ENCODE data around the gene MACF1. TPM values are rescaled to one million over a fixed set of nuclear protein-coding genes. Genes with fewer than 3 reads are reported as not detected.

The MACF1 gene
- total RNA-seq, 1 experiment from 2014 or later, result 189 TPM

DNA sequence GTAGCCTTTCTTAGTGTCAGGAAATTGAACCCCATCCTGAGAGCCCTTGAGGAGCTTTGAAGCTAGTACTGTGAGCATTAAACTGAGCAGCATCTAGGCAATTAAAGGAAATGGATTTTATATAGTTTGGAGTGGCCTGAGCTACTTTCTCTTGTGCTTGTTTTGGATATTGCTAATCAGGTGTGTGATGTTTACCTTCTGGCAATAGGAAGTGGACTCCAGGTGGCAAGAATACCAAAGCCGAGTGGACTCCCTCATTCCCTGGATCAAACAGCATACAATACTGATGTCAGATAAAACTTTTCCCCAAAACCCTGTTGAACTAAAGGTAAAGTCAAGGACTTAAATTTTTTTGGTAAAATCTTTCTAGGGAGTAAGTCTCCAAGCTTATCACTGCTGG, 79.4 kb downstream of the MACF1 start:
- Histone ChIP-seq H3K4me2 (no peak overlapping the region), H3K4me1 (replicated peaks; ENCODE audit: insufficient read depth) (no peaks in the 10 kb centered on the region), H4K20me1 (ENCODE audit: insufficient read depth) (no peaks in the 10 kb centered on the region), H3K27me3 (ENCODE audit: insufficient read depth, low read depth) (no peaks in the 10 kb centered on the region), H3K36me3 (ENCODE audit: low read depth) (peaks cover 3% of the 10 kb centered on the region; the same call in 1 of the 2 replicates), H3K27ac (no peak overlapping the region), H3K4me3 (no peak overlapping the region), H3K79me2 (ENCODE audit: low read depth) (no peaks in the 10 kb centered on the region), H2AFZ (no peak overlapping the region), H3K9me3 (ENCODE audit: insufficient read depth, low read depth) (no peaks in the 10 kb centered on the region), H3F3A (ENCODE audit: insufficient read depth, low read depth) (no peaks in the 10 kb centered on the region; the same call in 1 of the 2 replicates), H3K9me2 (ENCODE audit: insufficient read depth) (no peaks in the 10 kb centered on the region)
- TF ChIP-seq EZH2 (IDR thresholded peaks at IDR 0.05; ENCODE audit: low read depth), result no peak
- TF ChIP-seq, protein P1, sequence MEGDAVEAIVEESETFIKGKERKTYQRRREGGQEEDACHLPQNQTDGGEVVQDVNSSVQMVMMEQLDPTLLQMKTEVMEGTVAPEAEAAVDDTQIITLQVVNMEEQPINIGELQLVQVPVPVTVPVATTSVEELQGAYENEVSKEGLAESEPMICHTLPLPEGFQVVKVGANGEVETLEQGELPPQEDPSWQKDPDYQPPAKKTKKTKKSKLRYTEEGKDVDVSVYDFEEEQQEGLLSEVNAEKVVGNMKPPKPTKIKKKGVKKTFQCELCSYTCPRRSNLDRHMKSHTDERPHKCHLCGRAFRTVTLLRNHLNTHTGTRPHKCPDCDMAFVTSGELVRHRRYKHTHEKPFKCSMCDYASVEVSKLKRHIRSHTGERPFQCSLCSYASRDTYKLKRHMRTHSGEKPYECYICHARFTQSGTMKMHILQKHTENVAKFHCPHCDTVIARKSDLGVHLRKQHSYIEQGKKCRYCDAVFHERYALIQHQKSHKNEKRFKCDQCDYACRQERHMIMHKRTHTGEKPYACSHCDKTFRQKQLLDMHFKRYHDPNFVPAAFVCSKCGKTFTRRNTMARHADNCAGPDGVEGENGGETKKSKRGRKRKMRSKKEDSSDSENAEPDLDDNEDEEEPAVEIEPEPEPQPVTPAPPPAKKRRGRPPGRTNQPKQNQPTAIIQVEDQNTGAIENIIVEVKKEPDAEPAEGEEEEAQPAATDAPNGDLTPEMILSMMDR (conservative IDR thresholded peaks at IDR 0.05), result no peak
- intact Hi-C loops (cut with micrococcal nuclease; ENCODE audit: unreplicated experiment), result no loop called here
- POLR2A ChIA-PET (ENCODE audit: unreplicated experiment), result no interaction called here
- no peak for DNase-seq
- CTCF ChIA-PET, result no interaction called here
- BruUV-seq (replicated peaks), result no TSS peak

GRCh38 chr1:39287541-39287940, 83.0 kb downstream of the MACF1 start:
- H4K20me1 ChIP-seq (ENCODE audit: insufficient read depth), result no peaks in the 10 kb centered on the region
- H3F3A ChIP-seq (ENCODE audit: insufficient read depth, low read depth), result peaks cover 6% of the 10 kb centered on the region; the same call in 1 of the 2 replicates
- TF ChIP-seq, protein P1 (conservative IDR thresholded peaks at IDR 0.05), result no peak
- TF ChIP-seq EZH2 (IDR thresholded peaks at IDR 0.05; ENCODE audit: low read depth), result no peak
- H3K4me2 ChIP-seq, result no peak overlapping the region
- no peak overlapping the region for H3K27ac ChIP-seq
- POLR2A ChIA-PET (ENCODE audit: unreplicated experiment), result no interaction called here
- H3K4me1 ChIP-seq (replicated peaks; ENCODE audit: insufficient read depth), result no peaks in the 10 kb centered on the region
- peaks cover 3% of the 10 kb centered on the region; the same call in 1 of the 2 replicates for H3K36me3 ChIP-seq (ENCODE audit: low read depth)
- DNase-seq, result no peak
- BruUV-seq (replicated peaks), result no TSS peak
- CTCF ChIA-PET, result no interaction called here
- intact Hi-C loops (cut with micrococcal nuclease; ENCODE audit: unreplicated experiment), result no loop called here
- no peak overlapping the region for H2AFZ ChIP-seq
- no peaks in the 10 kb centered on the region for H3K9me2 ChIP-seq (ENCODE audit: insufficient read depth)
- H3K4me3 ChIP-seq, result no peak overlapping the region
- H3K79me2 ChIP-seq (ENCODE audit: low read depth), result no peaks in the 10 kb centered on the region
- H3K27me3 ChIP-seq (ENCODE audit: insufficient read depth, low read depth), result no peaks in the 10 kb centered on the region
- H3K9me3 ChIP-seq (ENCODE audit: insufficient read depth, low read depth), result no peaks in the 10 kb centered on the region

GRCh38 chr1:39288735-39289465, 84.4 kb downstream of the MACF1 start:
- Histone ChIP-seq H3K9me3 (ENCODE audit: insufficient read depth, low read depth) (no peaks in the 10 kb centered on the region), H2AFZ (no peak overlapping the region), H3K27me3 (ENCODE audit: insufficient read depth, low read depth) (no peaks in the 10 kb centered on the region), H3K9me2 (ENCODE audit: insufficient read depth) (no peaks in the 10 kb centered on the region), H3K4me3 (no peak overlapping the region), H3K4me1 (replicated peaks; ENCODE audit: insufficient read depth) (no peaks in the 10 kb centered on the region), H3K79me2 (ENCODE audit: low read depth) (no peaks in the 10 kb centered on the region), H3K27ac (no peak overlapping the region), H3F3A (ENCODE audit: insufficient read depth, low read depth) (peaks cover 6% of the 10 kb centered on the region; the same call in 1 of the 2 replicates), H4K20me1 (ENCODE audit: insufficient read depth) (no peaks in the 10 kb centered on the region), H3K36me3 (ENCODE audit: low read depth) (peaks cover 3% of the 10 kb centered on the region; the same call in 1 of the 2 replicates), H3K4me2 (no peak overlapping the region)
- intact Hi-C loops (cut with micrococcal nuclease; ENCODE audit: unreplicated experiment), result no loop called here
- no peak for DNase-seq
- TF ChIP-seq EZH2 (IDR thresholded peaks at IDR 0.05; ENCODE audit: low read depth), result no peak
- TF ChIP-seq, protein P1 (conservative IDR thresholded peaks at IDR 0.05), result no peak
- ChIA-PET CTCF (interaction anchor here (1.0 kb wide), 1 partner anchor 122 kb away, joined by 6 read pairs; no protein-coding TSS in a partner anchor), POLR2A (ENCODE audit: unreplicated experiment) (interaction anchor here (0.7 kb wide), 1 partner anchor 434 kb away, joined by 4 read pairs; no protein-coding TSS in a partner anchor)
- no TSS peak for BruUV-seq (replicated peaks)

Measured in PC-9 (cell line).